ENCODE data around the gene EYS. TPM values are rescaled to one million over a fixed set of nuclear protein-coding genes. Genes with fewer than 3 reads are reported as not detected.

The EYS gene
- polyA plus RNA-seq, 2 of the 4 experiments (the other 2 are of a cell fraction): 0.03 to 0.06 TPM

DNA sequence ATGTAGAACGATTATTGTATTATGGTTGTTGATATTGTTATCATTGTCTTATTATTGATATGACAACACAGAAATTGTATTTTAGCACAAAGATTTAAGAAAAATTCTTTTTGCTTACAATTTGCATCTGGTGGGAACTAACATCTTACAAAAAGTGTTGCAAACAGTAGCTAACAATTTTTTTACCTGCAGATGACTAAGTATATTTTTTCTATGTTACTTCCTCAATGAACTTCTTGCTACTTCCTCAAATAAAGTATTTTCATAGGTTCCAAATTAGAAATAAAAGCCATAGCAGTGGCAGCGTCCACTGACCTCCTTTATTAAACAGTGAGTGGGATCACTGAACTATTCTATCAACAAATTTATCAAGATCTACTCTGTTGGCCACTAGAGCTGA lies 1224.4 kb downstream of the EYS start (continued):
- TF ChIP-seq, protein P1, sequence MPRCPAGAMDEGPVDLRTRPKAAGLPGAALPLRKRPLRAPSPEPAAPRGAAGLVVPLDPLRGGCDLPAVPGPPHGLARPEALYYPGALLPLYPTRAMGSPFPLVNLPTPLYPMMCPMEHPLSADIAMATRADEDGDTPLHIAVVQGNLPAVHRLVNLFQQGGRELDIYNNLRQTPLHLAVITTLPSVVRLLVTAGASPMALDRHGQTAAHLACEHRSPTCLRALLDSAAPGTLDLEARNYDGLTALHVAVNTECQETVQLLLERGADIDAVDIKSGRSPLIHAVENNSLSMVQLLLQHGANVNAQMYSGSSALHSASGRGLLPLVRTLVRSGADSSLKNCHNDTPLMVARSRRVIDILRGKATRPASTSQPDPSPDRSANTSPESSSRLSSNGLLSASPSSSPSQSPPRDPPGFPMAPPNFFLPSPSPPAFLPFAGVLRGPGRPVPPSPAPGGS (IDR thresholded peaks at IDR 0.05): no peak

DNA sequence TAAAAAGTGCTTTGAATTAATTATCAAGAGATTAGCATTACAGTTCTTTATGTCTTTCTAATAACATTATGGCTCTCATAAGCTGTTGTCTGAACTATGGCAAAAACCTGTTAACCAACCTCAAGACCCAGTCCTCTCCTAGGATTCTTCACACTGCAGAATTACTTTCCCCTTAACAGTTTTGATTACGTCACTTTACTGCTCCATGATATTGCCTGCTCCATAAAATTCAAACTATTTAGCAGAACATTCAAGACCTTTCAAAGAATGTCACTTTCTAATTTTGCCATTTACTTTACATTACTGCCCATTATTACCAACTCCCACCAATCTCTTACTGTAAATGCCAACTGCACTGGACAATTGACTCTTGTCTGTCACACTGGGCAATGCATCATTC lies 1227.9 kb downstream of the EYS start:
- no peak overlapping the region for H3K4me3 ChIP-seq
- no peak for FAIRE-seq
- H3K4me1 ChIP-seq: no peaks in the 10 kb centered on the region
- no peak for DNase-seq (ENCODE audit: low read depth in 1 of 2, low spot score in 1 of 2)
- WGBS (ENCODE audit: missing lambda C conversion rate): 77% methylated on average over 1 of the region's 1 CpG
- no peak overlapping the region for H3K4me2 ChIP-seq
- CTCF ChIA-PET: no interaction called here
- TF ChIP-seq, protein P2, sequence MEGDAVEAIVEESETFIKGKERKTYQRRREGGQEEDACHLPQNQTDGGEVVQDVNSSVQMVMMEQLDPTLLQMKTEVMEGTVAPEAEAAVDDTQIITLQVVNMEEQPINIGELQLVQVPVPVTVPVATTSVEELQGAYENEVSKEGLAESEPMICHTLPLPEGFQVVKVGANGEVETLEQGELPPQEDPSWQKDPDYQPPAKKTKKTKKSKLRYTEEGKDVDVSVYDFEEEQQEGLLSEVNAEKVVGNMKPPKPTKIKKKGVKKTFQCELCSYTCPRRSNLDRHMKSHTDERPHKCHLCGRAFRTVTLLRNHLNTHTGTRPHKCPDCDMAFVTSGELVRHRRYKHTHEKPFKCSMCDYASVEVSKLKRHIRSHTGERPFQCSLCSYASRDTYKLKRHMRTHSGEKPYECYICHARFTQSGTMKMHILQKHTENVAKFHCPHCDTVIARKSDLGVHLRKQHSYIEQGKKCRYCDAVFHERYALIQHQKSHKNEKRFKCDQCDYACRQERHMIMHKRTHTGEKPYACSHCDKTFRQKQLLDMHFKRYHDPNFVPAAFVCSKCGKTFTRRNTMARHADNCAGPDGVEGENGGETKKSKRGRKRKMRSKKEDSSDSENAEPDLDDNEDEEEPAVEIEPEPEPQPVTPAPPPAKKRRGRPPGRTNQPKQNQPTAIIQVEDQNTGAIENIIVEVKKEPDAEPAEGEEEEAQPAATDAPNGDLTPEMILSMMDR (IDR thresholded peaks at IDR 0.05): no peak
- TF ChIP-seq ZC3H11A (IDR thresholded peaks at IDR 0.05) (no peak), ESRRA (IDR thresholded peaks at IDR 0.05; ENCODE audit: borderline replicate concordance, low read length) (no peak), NR3C1 (IDR thresholded peaks at IDR 0.05) (no peak), KDM1A (IDR thresholded peaks at IDR 0.05; ENCODE audit: low read depth) (no peak), TP53 (CRISPR knock-in tag; IDR thresholded peaks at IDR 0.05) (no peak), KDM5A (IDR thresholded peaks at IDR 0.05) (no peak), TFCP2L1 (CRISPR knock-in tag; IDR thresholded peaks at IDR 0.05) (no peak), SMC3 (IDR thresholded peaks at IDR 0.05) (no peak), CEBPB (IDR thresholded peaks at IDR 0.05) (no peak), RNF2 (IDR thresholded peaks at IDR 0.05; ENCODE audit: borderline replicate concordance, low read depth) (no peak), FOXS1 (CRISPR knock-in tag; IDR thresholded peaks at IDR 0.05) (no peak), CBX8 (IDR thresholded peaks at IDR 0.05) (no peak)
- TF ChIP-seq, protein P3, sequence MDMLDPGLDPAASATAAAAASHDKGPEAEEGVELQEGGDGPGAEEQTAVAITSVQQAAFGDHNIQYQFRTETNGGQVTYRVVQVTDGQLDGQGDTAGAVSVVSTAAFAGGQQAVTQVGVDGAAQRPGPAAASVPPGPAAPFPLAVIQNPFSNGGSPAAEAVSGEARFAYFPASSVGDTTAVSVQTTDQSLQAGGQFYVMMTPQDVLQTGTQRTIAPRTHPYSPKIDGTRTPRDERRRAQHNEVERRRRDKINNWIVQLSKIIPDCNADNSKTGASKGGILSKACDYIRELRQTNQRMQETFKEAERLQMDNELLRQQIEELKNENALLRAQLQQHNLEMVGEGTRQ (IDR thresholded peaks at IDR 0.05): no peak
- TF ChIP-seq, protein P4, sequence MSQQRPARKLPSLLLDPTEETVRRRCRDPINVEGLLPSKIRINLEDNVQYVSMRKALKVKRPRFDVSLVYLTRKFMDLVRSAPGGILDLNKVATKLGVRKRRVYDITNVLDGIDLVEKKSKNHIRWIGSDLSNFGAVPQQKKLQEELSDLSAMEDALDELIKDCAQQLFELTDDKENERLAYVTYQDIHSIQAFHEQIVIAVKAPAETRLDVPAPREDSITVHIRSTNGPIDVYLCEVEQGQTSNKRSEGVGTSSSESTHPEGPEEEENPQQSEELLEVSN (IDR thresholded peaks at IDR 0.05; ENCODE audit: borderline replicate concordance, low read depth): no peak
- ATAC-seq: no peak
- POLR2A ChIA-PET: no interaction called here
- no peaks in the 10 kb centered on the region for H3K9me3 ChIP-seq
- H3K27ac ChIP-seq: no peak overlapping the region

DNA sequence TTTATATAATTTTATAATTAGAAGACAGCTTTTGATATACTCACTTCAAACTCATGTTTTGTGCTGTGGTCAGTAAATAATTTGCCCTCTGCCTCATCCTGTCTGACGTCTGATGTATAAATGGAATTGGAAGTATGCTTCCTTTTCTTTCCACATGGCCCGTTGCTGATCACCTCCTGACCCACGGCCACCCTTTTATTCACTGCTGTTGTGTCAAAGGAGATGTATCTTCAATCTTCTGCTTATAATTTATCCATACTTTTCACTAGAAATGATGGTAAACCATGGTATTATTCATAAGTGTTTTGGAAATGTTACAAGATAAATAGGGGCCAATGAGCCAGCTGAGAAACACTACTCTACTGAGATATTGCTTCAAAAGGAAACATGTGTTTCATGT lies 1229.6 kb downstream of the EYS start:
- no peak overlapping the region for H3K4me3 ChIP-seq
- whole genome bisulfite sequencing (ENCODE audit: missing lambda C conversion rate): 20% methylated on average over 3 of the region's 3 CpGs
- ChIA-PET CTCF (no interaction called here), POLR2A (no interaction called here)
- H3K4me1 ChIP-seq: no peaks in the 10 kb centered on the region
- FAIRE-seq: no peak
- no peak overlapping the region for H3K27ac ChIP-seq
- H3K4me2 ChIP-seq: no peak overlapping the region
- no peak for TF ChIP-seq FOSB (CRISPR knock-in tag; IDR thresholded peaks at IDR 0.05)
- no peak for TF ChIP-seq CHD4 (IDR thresholded peaks at IDR 0.05; ENCODE audit: borderline replicate concordance)
- no peak for TF ChIP-seq ZSCAN20 (CRISPR knock-in tag; IDR thresholded peaks at IDR 0.05)
- no peak for TF ChIP-seq EP300 (IDR thresholded peaks at IDR 0.05)
- TF ChIP-seq EHMT2 (IDR thresholded peaks at IDR 0.05; ENCODE audit: low read depth): no peak
- ATAC-seq: no peak
- no peaks in the 10 kb centered on the region for H3K9me3 ChIP-seq
- no peak for DNase-seq (ENCODE audit: low read depth in 1 of 2, low spot score in 1 of 2)

All from A549 (cell line).